ENCODE results near the gene BCL2L1. TPM values are rescaled to one million over a fixed set of nuclear protein-coding genes. Genes with fewer than 3 reads are reported as not detected.
"Not testable (repeated sequence)": the region's sequence is repeated elsewhere in the genome, so short reads cannot be mapped to it uniquely, and the experiment has no call there.

BCL2L1 gene
- total RNA-seq, 1 donor from 2014 or later, result 283 TPM

- DNase-seq (ENCODE audit: low read depth), result no peak
- H3K4me3 ChIP-seq (ENCODE audit: low read depth, low read length), result no peak overlapping the region
- no peak for TF ChIP-seq CTCF (IDR thresholded peaks at IDR 0.05; ENCODE audit: insufficient read depth, low read length, poor library complexity, severe bottlenecking)
Measured at GRCh38 chr20:31638317-31638716, 84.4 kb downstream of the BCL2L1 start.

DNA sequence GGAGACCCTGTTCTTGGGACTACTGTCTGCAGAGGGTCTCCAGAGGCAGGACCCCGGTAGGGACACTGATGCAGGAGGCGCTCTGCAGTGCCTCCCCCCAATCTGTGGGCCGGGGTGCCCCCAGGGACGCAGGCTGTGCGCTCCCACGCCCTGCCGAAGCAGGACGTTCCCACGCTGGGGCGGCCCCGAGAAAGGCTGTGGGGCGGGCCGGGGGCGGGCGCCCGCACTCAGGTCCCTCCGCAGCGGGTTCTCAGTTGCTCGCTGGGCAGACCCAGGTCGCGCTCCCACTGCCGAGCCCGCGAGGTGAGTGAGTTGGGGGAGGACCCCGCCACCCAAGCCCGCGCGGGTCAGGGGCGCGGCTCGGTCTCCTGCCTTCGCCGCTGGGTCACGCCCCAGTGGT, 85.0 kb downstream of the BCL2L1 start, which contains the start of gene COX4I2:
TSS of gene COX4I2 (plus strand) at position 253 of the 400 bp plus-strand sequence. CDS start 1,106 bp downstream, outside the sequence.
- no peak for TF ChIP-seq CTCF (IDR thresholded peaks at IDR 0.05; ENCODE audit: insufficient read depth, low read length, poor library complexity, severe bottlenecking)
- DNase-seq (ENCODE audit: low read depth), result no peak
- no peak within 1 kb of the TSS for H3K4me3 ChIP-seq (ENCODE audit: low read depth, low read length)
- H3K27me3 ChIP-seq (ENCODE audit: control insufficient read depth, insufficient read depth, low read length), result peaks cover 19% of the 10 kb centered on the region
- H3K36me3 ChIP-seq (ENCODE audit: control insufficient read depth, insufficient read depth, low read length), result no peaks in the 10 kb centered on the region

More at GRCh38 chr20:31638317-31638716, 84.4 kb downstream of the BCL2L1 start:
- no peaks in the 10 kb centered on the region for H3K36me3 ChIP-seq (ENCODE audit: control insufficient read depth, insufficient read depth, low read length)
- peaks cover 19% of the 10 kb centered on the region for H3K27me3 ChIP-seq (ENCODE audit: control insufficient read depth, insufficient read depth, low read length)

GRCh38 chr20:31633339-31633914, 89.2 kb downstream of the BCL2L1 start:
- peaks cover 11% of the 10 kb centered on the region for H3K27me3 ChIP-seq (ENCODE audit: control insufficient read depth, insufficient read depth, low read length)
- no peak for TF ChIP-seq CTCF (IDR thresholded peaks at IDR 0.05; ENCODE audit: insufficient read depth, low read length, poor library complexity, severe bottlenecking)
- H3K4me3 ChIP-seq (ENCODE audit: low read depth, low read length), result no peak overlapping the region
- no peaks in the 10 kb centered on the region for H3K36me3 ChIP-seq (ENCODE audit: control insufficient read depth, insufficient read depth, low read length)
- DNase-seq (ENCODE audit: low read depth), result no peak

GRCh38 chr20:31632548-31633338, 89.9 kb downstream of the BCL2L1 start:
- Histone ChIP-seq H3K27me3 (ENCODE audit: control insufficient read depth, insufficient read depth, low read length) (peaks cover 4% of the 10 kb centered on the region), H3K36me3 (ENCODE audit: control insufficient read depth, insufficient read depth, low read length) (no peaks in the 10 kb centered on the region), H3K4me3 (ENCODE audit: low read depth, low read length) (no peak overlapping the region)
- TF ChIP-seq CTCF (IDR thresholded peaks at IDR 0.05; ENCODE audit: insufficient read depth, low read length, poor library complexity, severe bottlenecking), result no peak
- DNase-seq (ENCODE audit: low read depth), result no peak

DNA sequence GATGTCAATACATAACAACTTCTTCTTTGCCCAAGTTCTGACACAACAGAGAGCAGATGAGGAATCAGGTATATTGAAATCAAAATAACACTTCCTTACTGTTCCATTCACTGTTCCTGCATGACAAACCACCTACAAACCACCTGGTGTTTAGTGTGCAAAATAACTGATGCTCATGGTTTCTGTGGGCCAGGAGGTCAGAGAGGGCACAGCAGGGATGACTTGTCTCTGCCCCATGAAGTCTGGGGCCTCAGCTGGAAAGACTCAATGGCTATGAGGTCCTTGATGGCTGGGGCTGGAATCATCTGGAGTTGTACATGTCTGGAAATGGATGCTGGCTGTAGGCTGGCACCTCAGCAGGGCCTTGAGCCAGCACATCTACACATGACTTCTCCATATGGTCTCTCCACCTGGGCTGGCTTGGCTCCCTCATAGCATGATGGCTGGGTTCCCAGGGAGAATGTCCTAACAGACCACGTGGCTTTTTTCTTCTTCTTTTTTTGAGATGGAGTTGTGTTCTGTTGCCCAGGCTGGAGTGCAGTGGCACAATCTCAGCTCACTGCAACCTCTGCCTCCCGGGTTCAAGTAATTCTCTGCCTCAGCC, 92.4 kb downstream of the BCL2L1 start:
- Histone ChIP-seq H3K36me3 (ENCODE audit: control insufficient read depth, insufficient read depth, low read length) (no peaks in the 10 kb centered on the region), H3K4me3 (ENCODE audit: low read depth, low read length) (no peak overlapping the region), H3K27me3 (ENCODE audit: control insufficient read depth, insufficient read depth, low read length) (no peaks in the 10 kb centered on the region)
- no peak for DNase-seq (ENCODE audit: low read depth)
- no peak for TF ChIP-seq CTCF (IDR thresholded peaks at IDR 0.05; ENCODE audit: insufficient read depth, low read length, poor library complexity, severe bottlenecking)

DNA sequence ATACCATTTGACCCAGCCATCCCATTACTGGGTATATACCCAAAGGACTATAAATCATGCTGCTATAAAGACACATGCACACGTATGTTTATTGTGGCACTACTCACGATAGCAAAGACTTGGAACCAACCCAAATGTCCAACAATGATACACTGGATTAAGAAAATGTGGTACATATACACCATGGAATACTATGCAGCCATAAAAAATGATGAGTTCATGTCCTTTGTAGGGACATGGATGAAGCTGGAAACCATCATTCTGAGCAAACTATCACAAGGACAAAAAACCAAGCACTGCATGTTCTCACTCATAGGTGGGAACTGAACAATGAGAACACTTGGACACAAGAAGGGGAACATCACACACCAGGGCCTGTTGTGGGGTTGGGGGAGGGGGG, 94.6 kb downstream of the BCL2L1 start:
- not testable (repeated sequence) for H3K4me3 ChIP-seq (ENCODE audit: low read depth, low read length); H3K27me3 ChIP-seq (ENCODE audit: control insufficient read depth, insufficient read depth, low read length); DNase-seq (ENCODE audit: low read depth); H3K36me3 ChIP-seq (ENCODE audit: control insufficient read depth, insufficient read depth, low read length)

DNA sequence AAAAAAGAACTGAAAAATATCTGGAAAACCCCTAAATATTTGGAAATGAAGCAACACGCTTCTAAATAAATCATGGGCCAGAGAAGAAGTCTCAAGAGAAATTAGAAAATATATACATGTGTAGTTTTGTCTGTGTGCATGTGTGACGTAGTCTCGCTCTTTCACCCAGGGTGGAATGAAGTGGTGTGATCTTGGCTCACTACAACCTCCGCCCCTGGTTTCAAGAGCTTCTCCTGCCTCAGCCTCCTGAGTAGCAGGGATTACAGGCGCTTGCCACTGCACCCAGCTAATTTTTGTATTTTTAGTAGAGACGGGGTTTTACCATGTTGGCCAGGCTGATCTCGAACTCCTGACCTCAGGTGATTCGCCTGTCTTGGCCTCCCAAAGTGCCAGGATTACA, 96.1 kb downstream of the BCL2L1 start:
- not testable (repeated sequence) for H3K27me3 ChIP-seq (ENCODE audit: control insufficient read depth, insufficient read depth, low read length); DNase-seq (ENCODE audit: low read depth); H3K4me3 ChIP-seq (ENCODE audit: low read depth, low read length); H3K36me3 ChIP-seq (ENCODE audit: control insufficient read depth, insufficient read depth, low read length)

- H3K27me3 ChIP-seq (ENCODE audit: control insufficient read depth, insufficient read depth, low read length); DNase-seq (ENCODE audit: low read depth); H3K36me3 ChIP-seq (ENCODE audit: control insufficient read depth, insufficient read depth, low read length); H3K4me3 ChIP-seq (ENCODE audit: low read depth, low read length): not testable (repeated sequence)
Measured at GRCh38 chr20:31623123-31623505, 99.6 kb downstream of the BCL2L1 start.
